GM19328 (cell line): Measurements from ENCODE around the gene LRRC3C.
A peak's percentile ranks its signal among the peaks of the same experiment; 100 is the strongest.

Experiments
- ATAC-seq: cut with Tn5 transposase; IDR thresholded peaks from one replicate; pipeline ENCODE4 v1.9.1; 2021; ENCODE audit warnings: mild to moderate bottlenecking, moderate library complexity; ENCODE audit not compliant: unreplicated experiment

Gene LRRC3C

GRCh38 chr17:39973496-39973895, 46.0 kb downstream of the LRRC3C start:
- no peak for ATAC-seq

GRCh38 chr17:39974433-39974832, 46.9 kb downstream of the LRRC3C start:
- no peak for ATAC-seq

DNA sequence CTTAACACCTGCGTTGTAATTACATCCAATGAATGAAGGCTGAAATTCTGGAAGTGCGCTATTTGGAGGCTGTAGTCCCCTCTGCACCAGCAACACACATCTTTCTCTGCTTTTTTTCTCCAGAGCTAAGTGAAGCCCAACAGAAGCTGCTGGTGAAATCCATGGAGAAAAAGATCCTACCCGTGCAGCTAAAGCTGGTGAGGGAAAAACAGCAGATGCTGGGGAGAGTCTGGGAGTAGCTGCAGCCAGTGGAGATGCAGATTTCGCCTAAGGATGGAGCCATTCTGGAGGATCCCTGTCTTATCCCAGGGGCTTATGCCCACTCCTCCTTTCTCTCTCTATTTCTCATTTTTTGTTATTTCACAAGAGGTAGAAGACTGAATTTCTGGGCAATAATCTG, 48.3 kb downstream of the LRRC3C start:
- ATAC-seq, result no peak

GRCh38 chr17:39979016-39979670, 51.6 kb downstream of the LRRC3C start:
- no peak for ATAC-seq

- peak; percentile 14 for ATAC-seq
Measured at GRCh38 chr17:39979893-39980350, 52.4 kb downstream of the LRRC3C start.

DNA sequence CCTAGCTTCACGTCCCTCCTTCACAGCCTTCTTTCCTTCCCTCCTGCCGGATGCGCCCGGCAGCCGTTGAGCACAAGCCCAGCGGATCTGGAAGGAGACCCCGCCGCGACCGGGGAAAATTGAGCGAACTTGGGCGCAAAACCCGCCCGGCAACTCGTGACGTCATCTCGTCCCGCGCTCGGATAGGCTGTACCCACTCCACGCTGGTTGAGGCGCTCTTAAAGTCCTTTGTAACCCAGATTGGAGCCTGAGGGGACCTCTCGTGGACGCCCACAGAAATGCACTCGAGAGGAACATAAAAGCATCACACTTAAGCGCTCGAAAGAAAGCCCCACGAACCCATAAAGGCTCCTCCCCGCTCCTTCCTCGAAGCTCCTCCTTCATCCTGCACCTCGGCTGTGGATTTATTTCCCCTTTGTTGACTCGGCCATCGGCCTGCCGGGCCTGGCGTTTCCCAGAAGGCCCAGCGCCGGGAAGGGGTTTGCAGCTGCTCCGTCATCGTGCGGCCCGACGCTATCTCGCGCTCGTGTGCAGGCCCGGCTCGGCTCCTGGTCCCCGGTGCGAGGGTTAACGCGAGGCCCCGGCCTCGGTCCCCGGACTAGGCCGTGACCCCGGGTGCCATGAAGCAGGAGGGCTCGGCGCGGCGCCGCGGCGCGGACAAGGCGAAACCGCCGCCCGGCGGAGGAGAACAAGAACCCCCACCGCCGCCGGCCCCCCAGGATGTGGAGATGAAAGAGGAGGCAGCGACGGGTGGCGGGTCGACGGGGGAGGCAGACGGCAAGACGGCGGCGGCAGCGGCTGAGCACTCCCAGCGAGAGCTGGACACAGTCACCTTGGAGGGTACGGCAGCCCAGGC, 53.0 kb downstream of the LRRC3C start, which contains the start of gene PSMD3:
TSS of gene PSMD3 (plus strand) at position 457 of the 856 bp plus-strand sequence. CDS start at position 621, 164 bp downstream.
- peak; percentile 93 for ATAC-seq

GRCh38 chr17:39981207-39981741, 53.7 kb downstream of the LRRC3C start:
- no peak for ATAC-seq

GRCh38 chr17:39981766-39982375, 54.3 kb downstream of the LRRC3C start:
- ATAC-seq, result no peak

GRCh38 chr17:39988206-39988810, 60.8 kb downstream of the LRRC3C start:
- no peak for ATAC-seq

- ATAC-seq, result no peak
Measured at GRCh38 chr17:39994448-39994847, 66.9 kb downstream of the LRRC3C start.
